CD4-positive, alpha-beta T cell (primary cell): ENCODE data around the gene SSRP1. TPM values are rescaled to one million over a fixed set of nuclear protein-coding genes. Genes with fewer than 3 reads are reported as not detected.

Experiments used
- ATAC-seq: fragments of 200-7000 bp; cut with Tn5 transposase; one replicate; pipeline ENCODE4 v1.10.0; 2022; ENCODE audit warnings: mild to moderate bottlenecking; ENCODE audit not compliant: poor library complexity
- CTCF ChIA-PET: fragments of 350-600 bp; sonication (Branson Sonifier 250); formaldehyde crosslinking; loops from one replicate; lab custom pipeline; 2021; ENCODE audit warnings: antibody characterized with exemption, inconsistent platforms; lab: Charles Lee
- POLR2A ChIA-PET: fragments of 350-600 bp; sonication (Branson Sonifier 250); formaldehyde crosslinking; loops from one replicate; lab custom pipeline; 2021; ENCODE audit warnings: antibody characterized with exemption, inconsistent platforms; lab: Charles Lee
- DNase-seq, 14 experiments: peaks; one replicate each; pipeline ENCODE4 v3.0.0-alpha.2; 2013 to 2020; ENCODE audit warnings: mixed read lengths in 2 of 14
- H3K27ac ChIP-seq, 2 donors: one replicate each; pipeline versions ENCODE4 v1.5.1 to v1.7.0; 2013; ENCODE audit warnings: low read length in 2 of 2, low read depth in 1 of 2, mild to moderate bottlenecking in 1 of 2
- H3K27me3 ChIP-seq, 2 experiments: 1 replicate in 1 of 2; 2 replicates in 1 of 2; pipeline versions ENCODE4 v1.6.1 to v1.7.0; 2013; ENCODE audit warnings: low read length in 2 of 2, control low read depth in 1 of 2, mild to moderate bottlenecking in 1 of 2, moderate library complexity in 1 of 2; ENCODE audit not compliant: insufficient read depth in 2 of 2, control insufficient read depth in 1 of 2
- H3K36me3 ChIP-seq: one replicate; pipeline ENCODE4 v1.6.1; 2013; ENCODE audit warnings: low read length, control low read depth; ENCODE audit not compliant: insufficient read depth
- H3K4me1 ChIP-seq: one replicate; pipeline ENCODE4 v1.6.1; 2013; ENCODE audit warnings: low read length, control low read depth; ENCODE audit not compliant: insufficient read depth
- H3K4me3 ChIP-seq: one replicate; pipeline ENCODE4 v1.5.1; 2013; ENCODE audit warnings: mild to moderate bottlenecking, low read length, moderate library complexity
- H3K9me3 ChIP-seq, 2 experiments: 1 replicate in 1 of 2; 2 replicates in 1 of 2; pipeline versions ENCODE4 v1.6.1 to v1.7.0; 2013; ENCODE audit warnings: low read length in 2 of 2, mild to moderate bottlenecking in 2 of 2, control low read depth in 1 of 2, moderate library complexity in 1 of 2; ENCODE audit not compliant: control insufficient read depth in 1 of 2, insufficient read depth in 1 of 2
- H3K27ac Mint-ChIP-seq: one replicate; pipeline ENCODE4 v1.8.0; 2020; ENCODE audit warnings: mixed read lengths
- H3K27me3 Mint-ChIP-seq: one replicate; pipeline ENCODE4 v1.8.0; 2021; ENCODE audit warnings: mixed read lengths
- H3K36me3 Mint-ChIP-seq: one replicate; pipeline ENCODE4 v1.8.0; 2021; ENCODE audit warnings: low read depth, mixed read lengths
- H3K4me1 Mint-ChIP-seq: one replicate; pipeline ENCODE4 v1.8.0; 2021; ENCODE audit warnings: low read depth, mixed read lengths
- H3K4me3 Mint-ChIP-seq: one replicate; pipeline ENCODE4 v1.8.0; 2020; ENCODE audit warnings: mild to moderate bottlenecking, mixed read lengths
- H3K9me3 Mint-ChIP-seq: one replicate; pipeline ENCODE4 v1.8.0; 2020; ENCODE audit warnings: mixed read lengths
- intact Hi-C, 2 experiments: fragments of 100-400 bp; cut with DNase I in 1 of 2; cut with micrococcal nuclease in 1 of 2; formaldehyde crosslinking; loops; one replicate each; pipeline versions ENCODE4 v1.15.1 to v1.9.0; 2023 to 2025; cut with DNase I, micrococcal nuclease
- total RNA-seq, 174 experiments: library from RNA in 2 of 174; stranded (reverse) in 2 of 174; gene quantifications; one replicate each; pipeline ENCODE4 v1.2.3 and lab custom pipeline; 2021 to 2026
- TF ChIP-seq, protein P1 (sequence below): fragments of 200-600 bp; IDR thresholded peaks from one replicate; pipeline ENCODE4 v1.8.0; 2022; ENCODE audit warnings: antibody characterized with exemption, mild to moderate bottlenecking

SSRP1 gene
- total RNA-seq, 2 experiments from 2014 or later = 36.7 to 41.2 TPM

DNA sequence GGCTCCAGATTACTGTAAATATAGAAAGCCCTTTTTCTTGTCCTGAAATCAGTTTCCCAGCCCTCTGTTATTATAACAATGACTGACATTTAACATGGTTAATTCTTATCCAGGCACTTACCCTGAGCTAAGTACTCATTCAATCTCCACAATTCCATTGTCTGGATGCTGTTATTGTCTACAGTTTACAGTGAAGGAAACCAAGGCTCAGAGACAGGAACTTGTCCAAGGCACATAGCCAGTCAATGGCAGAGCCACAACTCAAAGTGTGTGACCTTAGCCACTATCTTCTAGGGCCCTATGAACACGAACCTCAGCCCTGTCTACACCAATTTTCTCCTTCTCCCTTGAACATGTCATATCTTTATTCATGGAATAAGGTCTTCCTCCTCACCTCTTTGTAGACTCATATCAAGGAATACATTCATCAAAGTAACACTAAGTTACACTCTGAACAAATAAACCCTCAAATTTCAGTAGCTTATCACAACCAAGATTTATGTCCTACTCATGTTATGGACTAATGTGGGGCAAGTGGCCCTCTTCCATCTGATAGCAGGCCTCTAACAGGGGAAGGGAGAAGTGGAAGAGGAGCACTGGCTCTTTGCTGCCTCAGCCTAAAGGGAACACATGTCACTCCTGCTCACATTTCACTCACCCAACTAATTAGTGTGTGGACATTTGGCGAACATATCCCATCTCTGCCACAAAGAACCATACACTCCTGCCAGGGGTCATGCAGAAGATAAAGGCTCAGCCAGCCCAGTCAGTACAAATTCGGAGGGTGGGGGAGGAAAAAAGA lies 59.3 kb downstream of the SSRP1 start:
- Mint-ChIP-seq H3K4me3 (no peak overlapping the region), H3K4me1 (peaks cover 5% of the 10 kb centered on the region), H3K27ac (no peak overlapping the region), H3K9me3 (peaks cover 3% of the 10 kb centered on the region), H3K27me3 (peaks cover 41% of the 10 kb centered on the region), H3K36me3 (no peaks in the 10 kb centered on the region)
- TF ChIP-seq, protein P1, sequence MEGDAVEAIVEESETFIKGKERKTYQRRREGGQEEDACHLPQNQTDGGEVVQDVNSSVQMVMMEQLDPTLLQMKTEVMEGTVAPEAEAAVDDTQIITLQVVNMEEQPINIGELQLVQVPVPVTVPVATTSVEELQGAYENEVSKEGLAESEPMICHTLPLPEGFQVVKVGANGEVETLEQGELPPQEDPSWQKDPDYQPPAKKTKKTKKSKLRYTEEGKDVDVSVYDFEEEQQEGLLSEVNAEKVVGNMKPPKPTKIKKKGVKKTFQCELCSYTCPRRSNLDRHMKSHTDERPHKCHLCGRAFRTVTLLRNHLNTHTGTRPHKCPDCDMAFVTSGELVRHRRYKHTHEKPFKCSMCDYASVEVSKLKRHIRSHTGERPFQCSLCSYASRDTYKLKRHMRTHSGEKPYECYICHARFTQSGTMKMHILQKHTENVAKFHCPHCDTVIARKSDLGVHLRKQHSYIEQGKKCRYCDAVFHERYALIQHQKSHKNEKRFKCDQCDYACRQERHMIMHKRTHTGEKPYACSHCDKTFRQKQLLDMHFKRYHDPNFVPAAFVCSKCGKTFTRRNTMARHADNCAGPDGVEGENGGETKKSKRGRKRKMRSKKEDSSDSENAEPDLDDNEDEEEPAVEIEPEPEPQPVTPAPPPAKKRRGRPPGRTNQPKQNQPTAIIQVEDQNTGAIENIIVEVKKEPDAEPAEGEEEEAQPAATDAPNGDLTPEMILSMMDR = no peak
- Histone ChIP-seq H3K27ac (no peak overlapping the region), H3K4me1 (no peaks in the 10 kb centered on the region), H3K27me3 (peaks cover 12 to 15% of the 10 kb centered on the region in 2 experiments), H3K4me3 (no peak overlapping the region), H3K9me3 (no peaks in the 10 kb centered on the region), H3K36me3 (no peaks in the 10 kb centered on the region)
- intact Hi-C loops = no loop called here
- ChIA-PET POLR2A (no interaction called here), CTCF (no interaction called here)
- ATAC-seq (no peak), DNase-seq (no peak)

Other genes with a start within 250 kb of the SSRP1 start
- gene LRRC55, start 153.9 kb downstream of the SSRP1 start, total RNA-seq = not detected
- not detected for gene APLNR, start 98.6 kb downstream of the SSRP1 start, total RNA-seq
- gene TNKS1BP1, start 10.9 kb downstream of the SSRP1 start, total RNA-seq = 10 to 100 TPM; 12.9 to 13.2 TPM
- not detected for gene P2RX3, start 2.5 kb upstream of the SSRP1 start, total RNA-seq
- gene PRG3, start 45.3 kb upstream of the SSRP1 start, total RNA-seq = not detected
- 1 to 10 TPM in 1 of 2 experiments, under 1 TPM in 1; 0.53 to 1.1 TPM for gene PRG2, start 54.8 kb upstream of the SSRP1 start, total RNA-seq
- 1 to 10 TPM; 6.9 to 7.3 TPM for gene SLC43A3, start 91.2 kb upstream of the SSRP1 start, total RNA-seq
- gene RTN4RL2, start 124.6 kb upstream of the SSRP1 start, total RNA-seq = under 1 TPM; 0.17 to 0.19 TPM
- gene SLC43A1, start 179.8 kb upstream of the SSRP1 start, total RNA-seq = 1 to 10 TPM; 3.1 to 4.2 TPM
- 10 to 100 TPM; 28.0 TPM for gene TIMM10, start 194.9 kb upstream of the SSRP1 start, total RNA-seq
- gene SMTNL1, start 201.7 kb upstream of the SSRP1 start, total RNA-seq = not detected
- gene UBE2L6, start 231.8 kb upstream of the SSRP1 start, total RNA-seq = 10 to 100 TPM; 35.0 to 36.2 TPM